H9 (cell line): ENCODE results near the gene NUBP1. TPM values are rescaled to one million over a fixed set of nuclear protein-coding genes. Genes with fewer than 3 reads are reported as not detected.

Source experiments
- DNase-seq: peaks from one replicate; pipeline ENCODE4 v3.0.0-alpha.2; 2017
- H2AFZ ChIP-seq: one replicate; pipeline ENCODE4 v1.6.1; 2013; ENCODE audit warnings: mild to moderate bottlenecking, low read length, control low read depth, moderate library complexity
- H2AK5ac ChIP-seq: 2 replicates; pipeline ENCODE4 v1.6.1; 2013; ENCODE audit warnings: low read length, control low read depth, mixed read lengths; ENCODE audit not compliant: insufficient read length
- H2BK120ac ChIP-seq: one replicate; pipeline ENCODE4 v1.6.1; 2013; ENCODE audit warnings: low read depth, mild to moderate bottlenecking, low read length, control low read depth, inconsistent platforms; ENCODE audit not compliant: poor library complexity, severe bottlenecking
- H2BK12ac ChIP-seq: 2 replicates; pipeline ENCODE4 v1.6.1; 2013; ENCODE audit warnings: low read length, control low read depth, mixed read lengths, low read depth; ENCODE audit not compliant: insufficient read length
- H2BK15ac ChIP-seq: 2 replicates; pipeline ENCODE4 v1.6.1; 2013; ENCODE audit warnings: low read depth, low read length, control low read depth
- H2BK20ac ChIP-seq: one replicate; pipeline ENCODE4 v1.6.1; 2013; ENCODE audit warnings: low read depth, mild to moderate bottlenecking, low read length, control low read depth, inconsistent platforms; ENCODE audit not compliant: poor library complexity, severe bottlenecking
- H2BK5ac ChIP-seq: 2 replicates; pipeline ENCODE4 v1.6.1; 2013; ENCODE audit warnings: low read length, control low read depth, mixed read lengths; ENCODE audit not compliant: insufficient read length
- H3K14ac ChIP-seq: 2 replicates; pipeline ENCODE4 v1.6.1; 2013; ENCODE audit warnings: low read length, control low read depth; ENCODE audit not compliant: insufficient read depth
- H3K18ac ChIP-seq: 2 replicates; pipeline ENCODE4 v1.6.1; 2013; ENCODE audit warnings: low read depth, mild to moderate bottlenecking, mixed read lengths, low read length, control low read depth; ENCODE audit not compliant: insufficient read length
- H3K23ac ChIP-seq: 2 replicates; pipeline ENCODE4 v1.6.1; 2013; ENCODE audit warnings: low read length, control low read depth, mixed read lengths, low read depth; ENCODE audit not compliant: insufficient read length
- H3K23me2 ChIP-seq: 2 replicates; pipeline ENCODE4 v1.6.1; 2013; ENCODE audit warnings: low read depth, mild to moderate bottlenecking, mixed read lengths, low read length, control low read depth; ENCODE audit not compliant: insufficient read length, poor library complexity, severe bottlenecking
- H3K27ac ChIP-seq: 2 replicates; pipeline ENCODE4 v1.5.1; 2013; ENCODE audit warnings: low read length, control low read depth, mixed read lengths, low read depth; ENCODE audit not compliant: insufficient read length
- H3K27me3 ChIP-seq: 2 replicates; pipeline ENCODE4 v1.6.1; 2013; ENCODE audit warnings: low read length, control low read depth, inconsistent platforms; ENCODE audit not compliant: insufficient read depth
- H3K4ac ChIP-seq: 2 replicates; pipeline ENCODE4 v1.6.1; 2013; ENCODE audit warnings: low read depth, mild to moderate bottlenecking, control low read depth, inconsistent platforms, low read length, moderate library complexity
- H3K4me1 ChIP-seq: 2 replicates; pipeline ENCODE4 v1.6.1; 2013; ENCODE audit warnings: low read length, control low read depth, inconsistent platforms; ENCODE audit not compliant: insufficient read depth
- H3K4me2 ChIP-seq: 2 replicates; pipeline ENCODE4 v1.6.1; 2013; ENCODE audit warnings: low read length, control low read depth, mixed read lengths; ENCODE audit not compliant: insufficient read length, insufficient read depth
- H3K56ac ChIP-seq: 2 replicates; pipeline ENCODE4 v1.6.1; 2013; ENCODE audit warnings: low read depth, mild to moderate bottlenecking, mixed read lengths, low read length, control low read depth; ENCODE audit not compliant: insufficient read length
- H3K79me1 ChIP-seq: 2 replicates; pipeline ENCODE4 v1.6.1; 2013; ENCODE audit warnings: low read depth, mild to moderate bottlenecking, moderate library complexity, low read length, control low read depth, inconsistent platforms; ENCODE audit not compliant: insufficient read depth, poor library complexity, severe bottlenecking
- H3K79me2 ChIP-seq: 2 replicates; pipeline ENCODE4 v1.6.1; 2013; ENCODE audit warnings: low read length, control low read depth, inconsistent platforms; ENCODE audit not compliant: insufficient read depth
- H3K9ac ChIP-seq: 2 replicates; pipeline ENCODE4 v1.6.1; 2013; ENCODE audit warnings: low read length, control low read depth, mixed read lengths; ENCODE audit not compliant: insufficient read length; ENCODE audit errors: extremely low read depth
- H3K9me3 ChIP-seq: one replicate; pipeline ENCODE4 v1.6.1; 2013; ENCODE audit warnings: low read depth, low read length, inconsistent platforms; ENCODE audit not compliant: control insufficient read depth
- H3T11ph ChIP-seq: one replicate; pipeline ENCODE4 v1.6.1; 2013; ENCODE audit warnings: mild to moderate bottlenecking, low read length, control low read depth, inconsistent platforms
- H4K20me1 ChIP-seq: one replicate; pipeline ENCODE4 v1.6.1; 2013; ENCODE audit not compliant: control insufficient read depth, insufficient read length, insufficient read depth
- H4K5ac ChIP-seq: 2 replicates; pipeline ENCODE4 v1.6.1; 2013; ENCODE audit warnings: low read depth, mild to moderate bottlenecking, mixed read lengths, low read length, control low read depth; ENCODE audit not compliant: insufficient read length
- H4K8ac ChIP-seq: replicated peaks from 2 replicates; pipeline ENCODE4 v1.6.1; 2013; ENCODE audit warnings: low read length, control low read depth, mixed read lengths, low read depth; ENCODE audit not compliant: insufficient read length
- H4K91ac ChIP-seq: 2 replicates; pipeline ENCODE4 v1.6.1; 2013; ENCODE audit warnings: low read depth, mild to moderate bottlenecking, moderate library complexity, mixed read lengths, low read length, control low read depth; ENCODE audit not compliant: insufficient read length
- H3K27ac Mint-ChIP-seq, 3 experiments: 2 replicates in 2 of 3; 3 replicates in 1 of 3; pipeline ENCODE4 v1.8.0; 2020 to 2021; ENCODE audit warnings: mixed read lengths in 3 of 3, mild to moderate bottlenecking in 1 of 3, moderate library complexity in 1 of 3
- H3K27me3 Mint-ChIP-seq: 2 replicates; pipeline ENCODE4 v1.8.0; 2021; ENCODE audit warnings: low read depth, mild to moderate bottlenecking, moderate library complexity, mixed read lengths
- H3K36me3 Mint-ChIP-seq, 3 experiments: 2 replicates in 2 of 3; 3 replicates in 1 of 3; pipeline ENCODE4 v1.8.0; 2020 to 2021; ENCODE audit warnings: low read depth in 3 of 3, mixed read lengths in 3 of 3; ENCODE audit not compliant: insufficient read depth in 1 of 3
- H3K4me1 Mint-ChIP-seq, 2 experiments: 2 replicates each; pipeline ENCODE4 v1.8.0; 2020; ENCODE audit warnings: mixed read lengths in 2 of 2
- H3K4me3 Mint-ChIP-seq, 2 experiments: 2 replicates in 1 of 2; 3 replicates in 1 of 2; pipeline ENCODE4 v1.8.0; 2020 to 2021; ENCODE audit warnings: mild to moderate bottlenecking in 2 of 2, mixed read lengths in 2 of 2, moderate library complexity in 1 of 2
- H3K9me3 Mint-ChIP-seq, 2 experiments: 2 replicates in 1 of 2; 3 replicates in 1 of 2; pipeline ENCODE4 v1.8.0; 2020; ENCODE audit warnings: mild to moderate bottlenecking in 2 of 2, mixed read lengths in 2 of 2, moderate library complexity in 1 of 2
- WGBS: extraction: QIAGEN DNeasy Blood & Tissue Kit; methylation state at CpG from one replicate; pipeline ENCODE4 v1.1.7; 2013; ENCODE audit warnings: missing lambda C conversion rate, low lambda C conversion rate, mixed read lengths; ENCODE audit not compliant: insufficient read length; ENCODE audit errors: extremely low coverage; 5-methylcytosine and 5-hydroxymethylcytosine counted together
- total RNA-seq: library from RNA; stranded (reverse); gene quantifications from 2 replicates; pipeline ENCODE4 v1.2.1, GENCODE V29; 2021
- TF ChIP-seq, protein P1 (sequence below): fragments of 200-600 bp; sonication (generic); conservative IDR thresholded peaks from 3 replicates; pipeline ENCODE4 v1.8.0; 2021; ENCODE audit warnings: antibody characterized with exemption, mild to moderate bottlenecking

NUBP1 gene
- total RNA-seq, 1 experiment from 2014 or later: 36.5 TPM

DNA sequence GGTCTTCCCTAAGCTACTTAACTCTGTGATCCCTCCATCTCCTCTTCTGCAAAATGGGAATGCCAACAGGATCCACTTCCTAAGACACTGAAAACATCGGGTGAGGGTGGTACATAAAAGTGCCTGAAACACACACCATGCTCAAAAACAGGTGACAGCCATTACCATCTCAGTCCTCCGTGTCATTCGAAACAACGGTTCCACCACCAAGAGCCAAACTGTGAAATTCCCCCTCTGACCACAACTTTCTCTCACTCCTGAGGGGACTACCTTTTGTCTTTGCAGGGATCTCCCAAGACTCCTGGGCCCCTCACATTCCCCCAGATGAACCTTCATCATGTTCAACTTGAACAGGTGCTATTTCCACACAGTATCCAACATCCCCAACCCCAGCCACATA lies 37.0 kb downstream of the NUBP1 start:
- Mint-ChIP-seq H3K4me3 (no peak overlapping the region), H3K27me3 (peaks cover 3% of the 10 kb centered on the region; the same call in 1 of the 2 replicates), H3K9me3 (peaks cover 12 to 19% of the 10 kb centered on the region in 2 experiments), H3K36me3 (peaks cover 4 to 17% (median 15%) of the 10 kb centered on the region in 3 experiments), H3K27ac (no peak overlapping the region; a peak in 1 of 7 replicates), H3K4me1 (peaks cover 0 to 5% of the 10 kb centered on the region in 2 experiments; a peak in 1 of 4 replicates)
- Histone ChIP-seq H3K14ac (no peak overlapping the region), H3K79me2 (no peaks in the 10 kb centered on the region), H2BK120ac (no peak overlapping the region), H3K9ac (no peak overlapping the region), H2BK12ac (no peak overlapping the region), H3K9me3 (no peaks in the 10 kb centered on the region), H3K4me1 (no peaks in the 10 kb centered on the region), H3K4me2 (no peak overlapping the region), H3K23ac (no peak overlapping the region), H3K79me1 (no peaks in the 10 kb centered on the region), H3K27me3 (no peaks in the 10 kb centered on the region), H3K27ac (no peak overlapping the region), H4K8ac (no peak overlapping the region), H3K18ac (no peak overlapping the region), H3K56ac (no peak overlapping the region), H2BK15ac (no peak overlapping the region), H2AK5ac (no peak overlapping the region), H2BK5ac (no peak overlapping the region), H4K5ac (no peak overlapping the region), H3T11ph (no peak overlapping the region), H3K23me2 (no peaks in the 10 kb centered on the region), H2BK20ac (no peak overlapping the region), H4K20me1 (no peaks in the 10 kb centered on the region), H3K4ac (no peak overlapping the region), H2AFZ (no peak overlapping the region), H4K91ac (no peak overlapping the region)
- no CpG with 5 or more reads among the region's 4 CpGs for WGBS
- DNase-seq: no peak
- TF ChIP-seq, protein P1, sequence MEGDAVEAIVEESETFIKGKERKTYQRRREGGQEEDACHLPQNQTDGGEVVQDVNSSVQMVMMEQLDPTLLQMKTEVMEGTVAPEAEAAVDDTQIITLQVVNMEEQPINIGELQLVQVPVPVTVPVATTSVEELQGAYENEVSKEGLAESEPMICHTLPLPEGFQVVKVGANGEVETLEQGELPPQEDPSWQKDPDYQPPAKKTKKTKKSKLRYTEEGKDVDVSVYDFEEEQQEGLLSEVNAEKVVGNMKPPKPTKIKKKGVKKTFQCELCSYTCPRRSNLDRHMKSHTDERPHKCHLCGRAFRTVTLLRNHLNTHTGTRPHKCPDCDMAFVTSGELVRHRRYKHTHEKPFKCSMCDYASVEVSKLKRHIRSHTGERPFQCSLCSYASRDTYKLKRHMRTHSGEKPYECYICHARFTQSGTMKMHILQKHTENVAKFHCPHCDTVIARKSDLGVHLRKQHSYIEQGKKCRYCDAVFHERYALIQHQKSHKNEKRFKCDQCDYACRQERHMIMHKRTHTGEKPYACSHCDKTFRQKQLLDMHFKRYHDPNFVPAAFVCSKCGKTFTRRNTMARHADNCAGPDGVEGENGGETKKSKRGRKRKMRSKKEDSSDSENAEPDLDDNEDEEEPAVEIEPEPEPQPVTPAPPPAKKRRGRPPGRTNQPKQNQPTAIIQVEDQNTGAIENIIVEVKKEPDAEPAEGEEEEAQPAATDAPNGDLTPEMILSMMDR: no peak
